ENCODE measurements around the gene PFKFB3.
A peak's percentile ranks its signal among the peaks of the same experiment; 100 is the strongest.
"Not testable (repeated sequence)": the region's sequence is repeated elsewhere in the genome, so short reads cannot be mapped to it uniquely, and the experiment has no call there.

The PFKFB3 gene

DNA sequence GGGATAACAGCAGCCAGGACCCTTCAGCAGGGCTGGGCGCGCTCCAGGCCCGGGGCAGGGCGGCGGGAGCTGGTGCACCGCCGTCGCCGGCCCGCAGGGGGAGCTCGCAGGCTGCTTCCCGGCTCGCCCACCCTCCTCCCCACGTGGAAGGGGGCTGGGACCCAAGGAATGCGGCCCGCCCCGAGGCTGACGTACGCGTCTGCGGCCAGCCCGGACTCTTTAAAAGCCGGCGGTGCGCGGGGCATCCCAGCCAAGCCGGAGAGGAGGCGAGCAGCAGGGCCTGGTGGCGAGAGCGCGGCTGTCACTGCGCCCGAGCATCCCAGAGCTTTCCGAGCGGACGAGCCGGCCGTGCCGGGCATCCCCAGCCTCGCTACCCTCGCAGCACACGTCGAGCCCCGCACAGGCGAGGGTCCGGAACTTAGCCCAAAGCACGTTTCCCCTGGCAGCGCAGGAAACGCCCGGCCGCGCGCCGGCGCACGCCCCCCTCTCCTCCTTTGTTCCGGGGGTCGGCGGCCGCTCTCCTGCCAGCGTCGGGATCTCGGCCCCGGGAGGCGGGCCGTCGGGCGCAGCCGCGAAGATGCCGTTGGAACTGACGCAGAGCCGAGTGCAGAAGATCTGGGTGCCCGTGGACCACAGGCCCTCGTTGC is at the start of gene PFKFB3:
Gene PFKFB3 (plus strand): TSS at position 249 of the 647 bp plus-strand sequence. CDS start 329 bp downstream, at position 578.
- peak; percentile 88 for DNase-seq

DNA sequence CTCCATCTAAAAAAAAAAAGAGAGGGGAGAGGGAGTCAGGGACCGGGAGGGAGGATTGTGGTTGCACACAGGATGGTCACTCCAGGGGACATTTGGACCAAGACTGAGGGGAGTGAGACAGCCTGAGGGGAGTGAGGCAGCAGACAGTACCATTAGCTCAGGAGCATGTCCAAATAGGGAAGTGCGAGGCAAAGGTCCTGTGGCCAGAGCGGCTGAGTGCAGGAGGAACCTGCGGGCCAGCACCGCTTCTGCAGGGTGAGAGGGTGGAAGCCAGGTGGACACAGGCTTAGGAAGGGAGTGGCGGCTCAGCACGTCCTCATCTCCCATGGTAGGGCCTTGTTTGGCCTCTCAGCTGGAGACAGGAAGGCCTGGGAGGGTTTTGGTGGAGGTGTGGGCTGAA is 48.9 kb upstream of the PFKFB3 start:
- DNase-seq = no peak

DNA sequence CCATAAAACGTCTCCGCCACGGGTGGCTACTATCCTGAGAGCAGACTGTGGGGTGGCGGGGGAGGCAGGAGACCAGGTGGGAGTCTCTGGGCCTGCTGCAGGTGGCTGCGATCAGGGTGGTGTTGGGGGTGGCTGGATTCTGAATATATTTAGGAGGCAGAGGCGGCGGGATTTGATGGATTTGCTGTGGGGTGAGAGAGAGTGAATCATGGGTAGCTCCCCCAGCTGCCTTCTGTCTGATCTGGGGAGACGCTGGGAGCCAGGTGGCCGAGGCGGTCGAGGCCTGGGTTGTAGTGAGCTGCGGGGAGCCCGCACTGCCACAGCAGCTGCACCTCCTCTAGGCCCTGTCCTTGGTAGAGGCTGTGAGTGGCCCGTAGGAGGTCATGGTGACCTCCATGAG is 48.2 kb upstream of the PFKFB3 start:
- DNase-seq = no peak

DNA sequence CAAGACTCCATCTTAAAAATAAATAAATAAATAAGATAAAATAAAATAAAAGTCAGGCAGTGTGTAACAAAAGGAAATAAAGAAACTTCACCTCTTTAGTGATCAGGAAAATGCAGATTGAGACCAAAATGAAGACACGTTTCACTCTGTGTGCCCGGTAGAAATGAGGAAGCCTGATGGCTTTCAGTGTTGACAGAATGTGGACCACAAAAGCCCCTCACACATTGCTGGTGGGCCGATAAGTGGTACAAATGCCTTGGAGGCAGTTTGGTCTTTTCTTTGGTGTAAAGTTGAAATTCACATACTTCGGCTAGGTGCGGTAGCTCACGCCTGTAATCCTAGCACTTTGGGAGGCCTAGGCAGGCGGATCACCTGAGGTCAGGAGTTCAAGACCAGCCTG is 44.5 kb upstream of the PFKFB3 start:
- DNase-seq = no peak

DNA sequence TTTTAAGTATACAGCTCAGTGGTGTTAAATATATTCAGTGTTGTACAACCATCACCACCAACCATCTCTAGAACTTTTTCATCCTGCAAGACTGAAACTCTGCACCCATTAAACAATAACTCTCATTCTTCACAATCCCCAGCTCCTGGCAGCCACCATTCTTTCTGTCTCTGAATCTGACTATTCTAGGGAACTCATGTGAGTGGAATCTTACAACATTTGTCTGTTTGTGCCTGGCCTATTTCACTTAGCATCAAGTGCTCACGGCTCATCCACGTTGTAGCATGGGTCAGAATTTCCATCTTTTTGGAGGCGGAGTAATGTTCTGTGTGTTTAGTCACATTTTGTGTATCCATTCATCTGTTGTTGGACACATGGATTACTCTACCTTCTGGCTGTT is 40.8 kb upstream of the PFKFB3 start:
- no peak for DNase-seq

DNA sequence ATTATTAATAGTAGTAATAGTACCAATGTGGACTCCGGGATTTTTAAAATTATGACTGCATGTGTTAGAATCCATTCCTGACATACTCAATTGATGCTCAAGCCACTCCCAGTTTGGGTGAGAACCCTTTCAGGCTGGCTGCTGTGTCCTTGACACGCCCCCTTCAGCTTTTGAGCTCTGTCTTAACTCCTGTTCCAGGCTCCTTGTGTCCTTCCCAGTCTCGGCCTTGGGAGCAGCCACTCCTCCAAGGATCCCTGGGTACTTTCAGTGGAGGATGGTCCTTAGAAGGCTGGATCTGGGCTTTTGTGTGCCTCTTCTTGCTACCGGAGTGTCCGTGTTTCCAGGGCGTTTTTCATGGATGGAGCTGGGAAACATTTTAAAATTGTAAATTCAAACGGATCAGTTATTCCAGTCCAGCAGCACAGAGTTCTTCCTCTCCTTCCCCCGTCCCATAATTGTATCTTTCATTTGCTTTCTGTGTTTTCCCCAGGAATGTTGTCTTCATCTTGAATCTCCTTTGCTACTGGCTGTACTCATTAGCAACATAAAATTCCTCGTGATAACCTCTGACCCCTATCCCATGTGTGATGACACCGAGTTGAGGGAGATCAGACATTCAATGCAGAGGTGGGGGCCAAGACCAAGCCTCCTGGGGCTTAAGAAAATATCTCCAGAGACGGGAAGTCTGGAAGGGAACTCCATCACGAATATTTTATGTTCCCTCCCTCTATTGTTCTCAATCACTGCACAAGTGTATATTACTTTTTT is 40.0 kb upstream of the PFKFB3 start:
- DNase-seq = no peak

DNA sequence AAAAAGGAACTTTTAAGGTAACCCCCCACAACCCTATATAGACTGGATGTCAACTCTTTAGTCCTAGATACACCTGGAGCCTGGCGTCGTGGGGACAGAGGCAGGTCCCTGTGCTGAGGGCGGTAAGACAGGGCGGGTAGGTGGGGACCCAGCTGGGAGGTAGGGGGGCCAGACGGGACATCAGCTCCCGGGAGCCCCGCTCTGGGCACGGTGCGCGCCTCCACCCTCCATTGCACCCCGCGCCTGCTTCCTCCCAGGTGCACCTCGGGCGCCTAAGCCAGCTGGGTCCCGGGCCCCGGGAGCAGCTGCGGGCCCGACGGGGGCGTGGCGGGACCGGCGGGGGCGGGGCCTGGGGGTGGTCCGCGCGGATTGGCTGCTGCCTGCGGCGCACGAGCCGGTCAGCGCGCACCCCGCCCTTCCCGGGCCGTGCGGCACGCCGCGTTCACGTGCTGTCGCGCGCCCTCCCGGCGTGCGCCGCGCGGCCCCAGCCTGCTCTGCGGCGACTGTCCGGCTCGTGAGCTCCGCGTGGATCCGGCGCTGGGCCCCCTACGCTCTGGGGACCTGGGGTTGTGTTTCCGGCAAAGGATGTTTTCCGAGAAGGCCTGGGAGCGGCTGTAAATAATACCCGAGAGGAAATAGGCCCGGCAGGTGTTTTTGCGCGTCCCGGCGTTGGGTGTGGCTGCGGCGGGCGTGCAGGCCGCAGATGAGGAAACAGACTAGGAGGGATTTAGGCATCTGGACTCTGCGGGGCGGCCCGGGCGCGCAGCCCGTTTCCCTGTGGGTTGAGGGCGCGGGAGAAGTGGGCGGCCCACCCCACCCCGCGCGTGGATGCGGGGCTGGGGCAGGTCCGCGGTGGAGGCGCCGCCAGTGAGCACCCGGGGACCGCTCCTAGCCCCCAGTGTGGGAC is 39.1 kb upstream of the PFKFB3 start:
- DNase-seq = peak; percentile 91

DNA sequence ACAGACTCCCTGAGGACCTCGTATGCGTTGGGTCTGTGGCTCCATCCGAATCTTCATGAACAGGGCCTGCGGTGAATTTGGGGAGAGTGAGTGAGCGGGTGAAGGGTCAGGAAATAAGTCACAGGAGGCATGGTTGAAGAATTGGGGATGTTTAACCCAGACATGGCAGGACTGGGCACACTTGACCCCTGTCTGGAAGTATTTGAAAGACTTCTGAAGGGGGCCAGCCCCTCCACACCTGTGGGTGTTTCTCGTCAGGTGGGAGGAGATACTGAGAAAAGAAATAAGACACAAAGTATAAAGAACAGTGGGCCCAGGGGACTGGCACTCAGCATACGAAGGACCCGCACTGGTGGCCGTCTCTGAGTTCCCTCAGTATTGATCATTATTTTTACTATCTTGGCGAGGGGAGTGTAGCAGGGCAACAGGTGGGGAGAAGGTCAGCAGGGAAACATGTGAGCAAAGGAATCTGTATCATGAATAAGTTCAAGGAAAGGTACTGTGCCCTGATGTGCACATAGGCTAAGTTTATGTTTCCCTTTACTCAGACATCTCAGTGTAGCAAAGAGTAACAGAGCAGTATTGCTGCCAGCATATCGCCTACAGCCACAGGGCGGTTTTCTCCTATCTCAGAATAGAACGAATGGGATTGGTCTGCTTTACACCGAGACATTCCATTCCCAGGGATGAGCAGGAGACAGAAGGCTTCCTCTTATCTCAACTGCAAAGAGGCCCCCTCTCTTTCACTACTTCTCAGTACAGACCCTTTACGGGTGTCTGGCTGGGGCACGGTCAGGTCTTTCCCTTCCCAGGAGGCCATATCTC is 38.2 kb upstream of the PFKFB3 start:
- DNase-seq = no peak

DNA sequence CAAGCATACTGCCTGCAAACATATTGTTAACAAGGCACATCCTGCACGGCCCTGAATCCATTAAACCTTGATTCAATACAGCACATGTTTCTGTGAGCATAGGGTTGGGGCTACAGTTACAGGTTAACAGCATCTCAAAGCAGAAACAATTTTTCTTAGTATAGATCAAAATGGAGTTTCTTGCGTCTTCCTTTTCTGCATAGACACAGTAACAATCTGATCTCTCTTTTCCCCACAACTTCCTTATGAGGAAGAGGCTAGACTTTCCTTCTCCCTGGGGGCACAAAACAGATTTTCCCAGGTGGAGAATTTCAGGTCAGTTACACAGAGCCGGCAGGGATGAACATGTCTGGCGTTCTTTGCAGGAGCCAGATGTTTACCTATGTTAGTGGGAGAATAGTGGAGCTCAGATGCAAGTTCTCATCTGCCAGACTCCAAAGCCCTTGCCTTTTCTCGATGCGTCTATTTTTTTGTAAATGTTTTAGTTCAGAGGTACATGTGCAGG is 37.5 kb upstream of the PFKFB3 start:
- DNase-seq = no peak

DNA sequence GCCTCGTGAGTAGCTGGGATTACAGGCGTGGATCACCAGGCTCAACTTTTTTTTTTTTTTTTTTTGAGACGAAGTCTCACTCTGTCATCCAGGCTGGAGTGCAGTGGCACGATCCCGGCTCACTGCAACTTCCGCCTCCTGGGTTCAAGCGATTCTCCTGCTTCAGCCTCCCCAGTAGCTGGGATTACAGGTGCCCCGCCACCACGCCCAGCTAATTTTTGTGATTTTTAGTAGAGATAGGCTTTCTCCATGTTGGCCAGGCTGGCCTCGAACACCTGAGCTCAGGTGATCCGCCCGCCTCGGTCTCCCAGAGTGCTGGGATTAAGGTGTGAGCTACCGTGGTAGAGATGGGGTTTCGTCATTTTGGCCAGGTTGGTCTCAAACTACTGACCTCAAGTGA is 36.8 kb upstream of the PFKFB3 start:
- DNase-seq = not testable (repeated sequence)

DNA sequence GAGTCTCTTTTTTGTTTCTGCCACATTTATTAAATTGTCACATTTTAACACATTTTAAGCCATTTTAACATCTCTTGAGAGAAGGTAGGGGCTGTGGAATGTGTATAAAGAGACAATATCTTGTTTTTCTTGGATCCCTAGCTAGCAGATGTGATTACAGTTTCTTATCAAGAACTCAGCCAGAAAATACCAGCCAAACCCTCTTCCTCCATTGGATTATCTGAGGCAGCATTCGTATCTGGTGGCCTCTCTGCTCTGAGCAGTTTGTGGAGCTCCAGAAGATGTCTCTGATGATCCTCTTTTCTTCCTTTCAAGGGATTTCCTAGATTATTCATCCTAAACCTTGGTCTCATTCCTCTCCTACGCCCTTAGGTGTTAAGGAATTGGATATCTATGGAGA is 35.3 kb upstream of the PFKFB3 start:
- DNase-seq = no peak

DNA sequence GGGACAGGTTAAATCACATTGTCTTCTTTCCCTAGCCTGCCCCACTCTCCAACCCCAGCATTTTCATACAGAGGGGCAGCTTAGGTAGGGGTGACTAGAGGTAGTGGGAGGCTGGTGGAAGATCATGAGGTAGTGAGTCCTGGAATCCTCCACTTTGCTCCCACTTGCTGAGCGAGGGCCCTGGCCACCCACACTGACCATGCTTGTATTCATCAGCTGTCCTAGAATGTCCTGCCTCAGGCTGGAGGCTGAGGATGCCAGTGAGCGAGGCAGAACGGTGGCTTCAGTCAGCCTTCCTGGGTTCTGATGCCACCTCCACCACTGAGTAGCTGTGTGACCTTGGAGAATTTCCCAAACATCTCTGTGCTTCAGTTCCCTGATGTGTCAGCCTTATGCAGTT is 34.6 kb upstream of the PFKFB3 start:
- DNase-seq = no peak

DNA sequence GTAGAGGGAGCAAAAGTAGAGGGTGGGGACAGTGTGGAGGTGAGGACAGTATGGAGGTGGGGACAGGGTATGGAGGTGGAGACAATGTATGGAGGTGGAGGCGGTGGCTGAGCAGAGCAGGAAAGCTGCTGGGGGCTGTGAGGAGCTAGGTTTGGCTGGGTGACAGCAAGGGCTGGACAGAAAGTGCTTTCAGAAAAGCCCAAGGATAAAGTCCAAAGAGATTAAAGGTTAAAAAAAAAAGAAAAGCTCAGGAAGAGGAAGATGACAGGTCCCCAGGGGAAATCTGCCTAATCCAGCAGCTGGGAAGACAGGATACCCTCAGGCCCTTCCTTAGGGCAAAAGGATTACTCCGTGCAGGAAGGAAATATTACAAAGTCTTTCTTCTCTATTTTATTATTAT is 32.1 kb upstream of the PFKFB3 start:
- DNase-seq = no peak

DNA sequence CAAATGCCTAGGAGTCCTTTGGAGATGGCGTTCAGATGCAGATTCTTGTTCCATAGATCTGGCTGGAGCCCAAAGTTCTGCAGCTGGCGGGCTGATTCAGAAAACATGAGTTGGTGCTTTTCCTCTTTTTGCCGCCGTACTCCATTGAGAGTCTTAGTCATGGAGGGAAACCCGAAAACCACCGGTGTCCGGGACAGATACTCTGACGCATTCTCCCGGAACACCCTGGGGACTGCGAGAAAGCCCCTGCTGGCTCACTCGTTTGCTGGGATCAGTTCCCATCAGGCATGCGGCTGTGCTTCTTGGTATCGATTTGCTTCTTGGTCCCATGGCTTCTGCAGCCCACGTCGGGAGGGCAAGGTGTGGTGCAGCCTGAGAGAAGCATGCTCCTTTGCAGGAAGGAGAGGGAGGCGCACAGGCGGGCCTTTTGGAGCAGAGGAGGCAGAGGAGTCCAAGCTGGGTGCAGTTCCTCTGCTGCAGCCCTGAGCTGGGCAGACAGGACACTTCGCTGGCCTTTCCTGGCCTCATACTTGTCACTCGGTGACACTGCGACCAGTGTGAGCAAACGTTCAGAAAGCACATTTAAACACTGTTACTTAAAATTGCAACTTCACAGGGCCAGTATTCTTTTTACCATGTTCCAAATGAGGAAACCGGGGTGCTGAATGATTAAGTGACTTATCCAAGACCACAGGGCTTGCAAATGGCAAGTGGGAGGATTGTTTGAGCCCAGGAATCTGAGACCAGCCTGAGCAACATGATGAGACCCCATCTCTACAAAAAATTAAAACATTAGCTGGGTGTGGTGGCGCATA is 30.6 kb upstream of the PFKFB3 start:
- peak; percentile 63 for DNase-seq

DNA sequence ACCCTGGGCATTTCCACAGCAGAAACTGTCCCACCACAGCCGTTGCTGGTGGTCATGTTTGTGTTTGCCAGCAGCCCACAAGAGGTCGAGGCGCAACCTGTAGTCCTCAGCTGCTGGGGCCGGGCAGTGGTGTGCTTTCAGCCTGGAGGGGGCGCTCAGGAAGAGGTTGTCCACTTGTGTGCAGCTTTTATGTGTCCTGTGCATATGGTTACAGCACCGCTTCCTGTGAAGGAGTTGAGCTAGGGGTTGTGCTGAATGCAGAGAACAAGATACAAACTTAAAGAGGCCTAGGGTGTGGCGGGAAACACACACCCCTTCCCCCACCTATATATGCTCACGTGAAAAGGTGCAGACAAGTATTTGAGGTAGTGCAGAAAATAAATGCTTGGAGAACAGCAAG is 29.5 kb upstream of the PFKFB3 start:
- DNase-seq = peak; percentile 50

DNA sequence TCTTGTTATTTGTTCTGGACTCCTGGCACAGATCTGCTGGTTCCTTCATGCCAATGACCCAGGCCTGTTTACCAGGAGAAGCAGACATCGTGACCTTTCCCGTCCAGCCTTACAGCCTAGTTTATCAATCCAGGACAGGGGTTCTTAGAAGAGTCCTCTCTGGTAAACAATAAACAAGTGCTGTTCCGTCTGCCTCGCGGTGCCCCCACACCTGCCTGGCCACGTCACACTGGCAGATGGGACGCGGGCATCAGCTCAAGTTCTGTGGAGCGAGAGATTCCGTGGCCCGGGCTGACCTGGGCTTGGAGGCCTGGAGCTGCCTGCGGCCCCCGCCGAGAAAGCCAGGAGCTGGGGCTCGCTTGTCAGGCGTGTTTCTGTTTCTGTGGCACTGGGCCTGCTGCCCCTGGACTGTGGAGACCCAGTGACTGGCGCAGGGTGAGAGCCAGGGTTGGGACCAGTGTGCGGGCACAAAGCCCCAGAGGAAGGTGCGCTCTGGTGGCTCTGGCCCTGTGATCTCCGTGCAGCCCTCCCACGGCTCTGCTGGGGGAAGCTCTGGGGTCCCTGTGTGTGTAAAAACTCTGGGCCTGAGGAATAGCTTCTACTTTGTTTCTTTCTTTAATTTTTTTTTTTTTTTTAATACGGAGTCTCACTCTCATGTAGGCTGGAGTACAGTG is 28.4 kb upstream of the PFKFB3 start:
- no peak for DNase-seq

DNA sequence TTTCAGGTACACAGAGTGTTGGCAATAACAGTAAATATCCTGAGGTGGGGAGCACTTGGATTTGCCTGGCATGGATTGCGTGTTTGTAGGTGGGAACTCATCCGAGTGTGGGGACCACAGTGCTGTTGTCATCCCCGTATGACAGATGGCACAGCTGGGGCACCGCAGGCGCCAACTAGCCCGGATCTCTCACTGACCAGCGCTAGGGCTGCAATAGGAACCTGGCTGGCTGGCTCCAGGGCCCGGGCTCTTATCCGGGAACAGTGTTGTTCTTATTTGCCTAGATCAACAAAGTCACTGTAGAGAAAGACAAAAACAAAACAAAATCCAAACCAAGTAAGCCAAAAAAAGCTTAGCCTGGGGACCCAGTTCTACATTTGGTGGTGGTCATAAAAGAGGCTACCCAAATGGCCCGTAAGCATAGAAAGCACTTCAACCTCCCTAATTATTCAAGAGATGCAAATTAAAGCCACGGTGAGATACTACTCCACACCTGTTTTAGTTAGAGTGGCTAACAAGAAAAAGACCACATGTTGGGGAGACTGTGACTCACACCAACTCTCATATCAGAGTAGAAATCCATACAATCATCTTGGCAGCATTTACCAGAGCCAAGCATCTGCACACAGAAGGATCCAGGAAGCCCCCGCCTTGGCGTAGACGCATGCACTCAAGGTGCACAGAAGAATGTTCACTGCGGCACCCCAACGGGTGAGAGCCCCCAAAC is 27.2 kb upstream of the PFKFB3 start:
- no peak for DNase-seq

DNA sequence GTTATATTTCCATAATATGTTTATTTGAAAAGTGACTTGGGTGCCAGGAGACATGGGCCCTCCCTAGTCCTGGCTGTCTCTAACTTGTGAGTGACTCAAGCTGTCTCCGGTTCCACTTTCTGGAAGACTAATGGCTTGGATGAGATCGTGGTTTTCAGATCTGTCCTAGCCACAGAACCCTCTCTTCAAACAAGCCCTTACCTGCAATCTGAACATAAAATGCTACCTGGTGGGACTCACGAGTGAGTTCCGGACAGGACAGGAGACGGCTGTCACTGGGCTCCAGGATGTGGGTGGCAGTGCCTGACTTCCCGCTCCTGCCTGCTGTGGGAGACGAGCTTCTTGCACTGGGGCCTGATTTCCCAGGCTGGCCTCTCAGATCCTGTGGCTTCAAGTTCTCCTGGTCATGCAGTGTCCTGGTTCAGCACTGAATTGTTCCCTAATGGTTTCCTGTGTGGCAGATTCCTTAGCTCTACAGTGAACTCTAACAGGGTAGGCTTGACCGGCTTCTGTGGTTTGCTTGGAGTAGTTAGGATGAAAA is 26.0 kb upstream of the PFKFB3 start:
- DNase-seq = no peak

DNA sequence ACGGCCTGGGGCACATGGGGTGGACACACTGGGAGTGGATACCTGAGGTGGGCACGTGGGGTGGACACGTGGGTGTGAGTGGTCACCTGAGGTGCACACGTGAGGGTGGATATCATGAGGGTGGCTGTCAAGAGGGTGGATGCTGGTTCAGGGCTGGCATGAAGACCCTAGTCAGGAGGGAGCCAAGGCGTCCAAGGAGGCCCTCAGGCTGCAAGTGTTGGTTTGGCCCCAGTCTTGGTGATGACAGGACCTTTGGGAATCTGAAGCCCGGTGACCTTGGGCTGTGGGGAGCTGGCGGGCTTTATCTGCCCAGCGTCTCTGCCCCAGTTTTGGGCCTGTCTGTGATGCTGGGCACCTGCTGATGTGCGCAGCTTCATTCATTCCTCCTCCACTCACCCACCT is 24.9 kb upstream of the PFKFB3 start:
- DNase-seq = no peak

DNA sequence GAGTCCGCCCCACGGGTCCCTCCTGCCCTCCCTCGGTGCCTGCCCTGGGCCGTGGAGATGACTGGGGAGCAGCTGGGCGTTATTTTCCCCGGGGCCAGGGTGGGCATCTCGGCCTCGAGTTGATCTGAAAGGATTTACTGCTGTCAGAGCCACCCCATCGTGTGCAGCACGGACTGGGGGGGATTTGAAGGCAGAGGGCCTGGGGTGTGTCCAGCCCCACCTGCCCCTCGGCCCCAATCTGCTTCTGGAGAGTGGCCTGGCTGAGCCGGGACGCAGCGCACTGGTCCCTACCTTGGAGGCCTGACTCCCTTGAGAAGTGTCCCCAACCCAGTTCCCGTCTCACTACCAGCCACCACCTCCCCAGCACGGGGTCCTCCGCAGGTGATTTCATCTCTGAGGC is 24.2 kb upstream of the PFKFB3 start:
- no peak for DNase-seq

All from CD4-positive, alpha-beta T cell treated with Interferon gamma for 1 hour (primary cell).